ENCODE measurements around the gene EFCAB11. TPM values are rescaled to one million over a fixed set of nuclear protein-coding genes. Genes with fewer than 3 reads are reported as not detected.

EFCAB11 gene
- total and polyA plus RNA-seq, 2 of the 8 experiments (the other 6 are each of a cell fraction or from before 2014, with no cell fraction given): 6.8 to 12.8 TPM

GRCh38 chr14:89921346-89921745 lies 33.2 kb downstream of the EFCAB11 start (continued):
- TF ChIP-seq HDAC2 (IDR thresholded peaks at IDR 0.05; ENCODE audit: borderline replicate concordance in 1 of 2, low read depth in 2 of 2, low read length in 2 of 2) (no peak), POLR2AphosphoS5 (IDR thresholded peaks at IDR 0.05; ENCODE audit: low read depth, low read length) (no peak), YY1 (IDR thresholded peaks at IDR 0.05; ENCODE audit: low read depth, low read length) (no peak), CBX5 (IDR thresholded peaks at IDR 0.05; ENCODE audit: low read depth, low read length) (no peak)
